A673 (cell line): Measurements from ENCODE around the gene CAPNS2. TPM values are rescaled to one million over a fixed set of nuclear protein-coding genes. Genes with fewer than 3 reads are reported as not detected.

Experiments used
- BruUV-seq: library from RNA; stranded (reverse); fragments of 400-500 nt; replicated peaks from 2 replicates; lab custom pipeline; 2021; lab: Mats Ljungman, UMichigan
- CTCF ChIA-PET: fragments of 300-600 bp; sonication (Branson Sonifier 250); formaldehyde crosslinking; loops from one replicate; lab custom pipeline; 2022; ENCODE audit warnings: antibody characterized with exemption; lab: Charles Lee
- POLR2A ChIA-PET: fragments of 300-600 bp; sonication (Branson Sonifier 250); formaldehyde crosslinking; loops from one replicate; lab custom pipeline; 2022; ENCODE audit warnings: antibody characterized with exemption; ENCODE audit not compliant: low non-redundant PET; lab: Charles Lee
- DNase-seq: peaks from one replicate; pipeline ENCODE4 v3.0.0-alpha.2; 2015; ENCODE audit warnings: low spot score
- H3K27ac ChIP-seq: fragments of 200-600 bp; sonication (generic); 2 replicates; pipeline ENCODE4 v1.5.1; 2016; ENCODE audit warnings: mixed run types, low read depth, mild to moderate bottlenecking, mixed read lengths, antibody characterized with exemption, low read length; ENCODE audit not compliant: poor library complexity, severe bottlenecking
- H3K27me3 ChIP-seq: fragments of 200-600 bp; sonication (generic); replicated peaks from 2 replicates; pipeline ENCODE4 v1.6.1; 2017; ENCODE audit warnings: mixed run types, low read depth, mild to moderate bottlenecking, mixed read lengths, antibody characterized with exemption, low read length; ENCODE audit not compliant: insufficient read depth, poor library complexity
- H3K36me3 ChIP-seq: fragments of 200-600 bp; sonication (generic); 2 replicates; pipeline ENCODE4 v1.6.1; 2016; ENCODE audit warnings: mixed run types, mild to moderate bottlenecking, mixed read lengths, antibody characterized with exemption, low read length; ENCODE audit not compliant: insufficient read depth, poor library complexity, severe bottlenecking
- H3K4me1 ChIP-seq: fragments of 200-600 bp; sonication (generic); 2 replicates; pipeline ENCODE4 v1.6.1; 2017; ENCODE audit warnings: mixed run types, mild to moderate bottlenecking, mixed read lengths, antibody characterized with exemption, low read length; ENCODE audit not compliant: insufficient read depth, poor library complexity, severe bottlenecking
- H3K4me3 ChIP-seq: fragments of 200-600 bp; sonication (generic); 2 replicates; pipeline ENCODE4 v1.5.1; 2016; ENCODE audit warnings: low read depth, mixed run types, mild to moderate bottlenecking, mixed read lengths, low read length; ENCODE audit not compliant: poor library complexity, severe bottlenecking
- H3K9me3 ChIP-seq: fragments of 200-600 bp; sonication (generic); 2 replicates; pipeline ENCODE4 v1.6.1; 2016; ENCODE audit warnings: mixed run types, low read depth, mild to moderate bottlenecking, mixed read lengths, antibody characterized with exemption, low read length; ENCODE audit not compliant: poor library complexity, severe bottlenecking
- CTCF ChIP-seq: fragments of 300-800, 200-600 bp; sonication (generic); conservative IDR thresholded peaks from 2 replicates; pipeline ENCODE4 v1.5.1; 2017; ENCODE audit warnings: low read depth, mild to moderate bottlenecking, antibody characterized with exemption, low read length, moderate library complexity, mixed read lengths
- EZH2 ChIP-seq: fragments of 200-600 bp; sonication (generic); IDR thresholded peaks from 2 replicates; pipeline ENCODE4 v1.6.1; 2017; ENCODE audit warnings: borderline replicate concordance, low read depth, mild to moderate bottlenecking, mixed read lengths, antibody characterized with exemption, low read length; ENCODE audit not compliant: poor library complexity, severe bottlenecking
- intact Hi-C: fragments of 100-400 bp; cut with micrococcal nuclease; formaldehyde crosslinking; loops from one replicate; pipeline ENCODE4 v1.10.0; 2022; ENCODE audit not compliant: unreplicated experiment
- total RNA-seq: library from RNA; stranded (reverse); gene quantifications from 2 replicates; pipeline ENCODE4 v1.2.3, GENCODE V29; 2021

Gene CAPNS2
- total RNA-seq, 1 experiment from 2014 or later: not detected

- Histone ChIP-seq H3K9me3 (no peaks in the 10 kb centered on the region), H3K4me3 (no peak overlapping the region), H3K36me3 (no peaks in the 10 kb centered on the region), H3K27me3 (no peaks in the 10 kb centered on the region), H3K4me1 (no peaks in the 10 kb centered on the region), H3K27ac (no peak overlapping the region)
- POLR2A ChIA-PET: no interaction called here
- TF ChIP-seq CTCF: no peak
- TF ChIP-seq EZH2: no peak
- DNase-seq: no peak
- intact Hi-C loops: no loop called here
- no TSS peak for BruUV-seq
- CTCF ChIA-PET: no interaction called here
Observed at GRCh38 chr16:55532227-55532626, 34.3 kb upstream of the CAPNS2 start.

GRCh38 chr16:55534756-55535155 lies 31.7 kb upstream of the CAPNS2 start:
- ChIA-PET CTCF (interaction anchor here (0.6 kb wide), 1 partner anchor 90 kb away, joined by 3 read pairs; no protein-coding TSS in a partner anchor), POLR2A (no interaction called here)
- H3K9me3 ChIP-seq: no peaks in the 10 kb centered on the region
- no peaks in the 10 kb centered on the region for H3K4me1 ChIP-seq
- no peak overlapping the region for H3K4me3 ChIP-seq
- no peaks in the 10 kb centered on the region for H3K27me3 ChIP-seq
- intact Hi-C loops: no loop called here
- TF ChIP-seq EZH2 (no peak), CTCF (no peak)
- no peak for DNase-seq
- no peak overlapping the region for H3K27ac ChIP-seq
- no peaks in the 10 kb centered on the region for H3K36me3 ChIP-seq
- no TSS peak for BruUV-seq

GRCh38 chr16:55539049-55539448 lies 27.4 kb upstream of the CAPNS2 start:
- no peak for TF ChIP-seq CTCF
- Histone ChIP-seq H3K4me1 (no peaks in the 10 kb centered on the region), H3K27ac (no peak overlapping the region), H3K9me3 (no peaks in the 10 kb centered on the region), H3K36me3 (no peaks in the 10 kb centered on the region), H3K27me3 (no peaks in the 10 kb centered on the region), H3K4me3 (no peak overlapping the region)
- no peak for DNase-seq
- intact Hi-C loops: no loop called here
- ChIA-PET POLR2A (no interaction called here), CTCF (no interaction called here)
- no TSS peak for BruUV-seq
